SK-N-MC (cell line): ENCODE results near the gene ERC2.

ENCODE experiments used
- DNase-seq: peaks from one replicate; pipeline ENCODE4 v3.0.0-alpha.2; 2011; ENCODE audit warnings: low read depth, low spot score
- H3K27ac ChIP-seq: fragments of 200-600 bp; sonication (generic); 2 replicates; pipeline ENCODE4 v1.5.1; 2016; ENCODE audit warnings: mixed run types
- H3K36me3 ChIP-seq: fragments of 200-600 bp; sonication (generic); 2 replicates; pipeline ENCODE4 v1.6.1; 2017; ENCODE audit warnings: antibody characterized with exemption, low read length, mixed read lengths; ENCODE audit not compliant: insufficient read depth
- H3K4me3 ChIP-seq: fragments of 200-600 bp; sonication (generic); 2 replicates; pipeline ENCODE4 v1.5.1; 2016
- H3K9ac ChIP-seq: fragments of 200-600 bp; sonication (generic); 2 replicates; pipeline ENCODE4 v1.8.0; 2017; ENCODE audit warnings: mixed run types, mixed read lengths; ENCODE audit not compliant: insufficient read length
- H3K9me3 ChIP-seq: fragments of 200-600 bp; sonication (generic); 2 replicates; pipeline ENCODE4 v1.6.1; 2017; ENCODE audit warnings: low read depth, mild to moderate bottlenecking, antibody characterized with exemption, low read length, moderate library complexity, mixed read lengths
- EZH2 ChIP-seq: fragments of 200-600 bp; sonication (generic); IDR thresholded peaks from one replicate; pipeline ENCODE4 v1.6.1; 2017; ENCODE audit warnings: antibody characterized with exemption
- FOXP2 ChIP-seq: optimal IDR thresholded peaks from 2 replicates; pipeline ENCODE3; 2011; ENCODE audit warnings: mild to moderate bottlenecking, moderate library complexity; ENCODE audit not compliant: insufficient read depth; ENCODE audit errors: extremely low read length, control extremely low read depth
- POLR2AphosphoS5 ChIP-seq: IDR thresholded peaks from 2 replicates; pipeline ENCODE4 v1.6.1; 2012; ENCODE audit warnings: mild to moderate bottlenecking, low read depth, low read length, borderline replicate concordance

The ERC2 gene

DNA sequence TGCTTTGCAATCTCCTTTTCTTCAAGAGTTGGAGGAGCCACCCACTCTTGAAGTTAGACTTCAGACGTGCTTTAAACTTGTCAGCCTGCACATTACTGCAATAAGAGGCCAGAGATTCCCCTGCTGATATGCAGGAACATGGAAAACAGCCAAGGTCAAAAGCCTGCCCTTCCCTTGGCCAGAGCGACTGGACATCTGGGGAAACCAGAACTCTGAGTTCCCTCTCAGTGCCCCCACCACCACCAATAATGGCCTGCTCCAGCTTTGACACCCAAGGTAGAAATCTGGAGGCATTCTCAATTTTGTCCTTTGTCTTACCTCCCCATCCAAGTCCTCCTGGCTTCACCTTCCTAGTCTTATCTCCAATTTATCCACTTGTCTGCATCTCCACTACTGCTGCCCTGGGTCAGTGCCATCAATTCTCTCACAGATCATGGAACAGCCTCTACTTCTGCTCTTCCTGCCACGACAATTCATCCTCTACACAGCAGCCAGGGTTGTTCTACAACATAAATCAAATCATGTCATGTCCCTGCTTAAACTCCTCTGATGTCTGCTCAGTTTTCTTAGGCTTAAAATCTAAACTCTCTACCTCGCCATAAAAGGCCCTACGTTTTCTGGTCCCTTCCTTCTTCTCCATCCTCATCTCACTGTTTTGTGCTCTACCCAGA lies 789.6 kb downstream of the ERC2 start:
- Histone ChIP-seq H3K9me3 (no peaks in the 10 kb centered on the region), H3K9ac (no peak overlapping the region), H3K36me3 (no peaks in the 10 kb centered on the region), H3K4me3 (no peak overlapping the region), H3K27ac (no peak overlapping the region)
- DNase-seq: no peak
- no peak for TF ChIP-seq FOXP2
- no peak for TF ChIP-seq EZH2

- TF ChIP-seq POLR2AphosphoS5: no peak
- Histone ChIP-seq H3K9me3 (no peaks in the 10 kb centered on the region), H3K9ac (no peak overlapping the region), H3K27ac (no peak overlapping the region), H3K36me3 (no peaks in the 10 kb centered on the region), H3K4me3 (no peak overlapping the region)
- DNase-seq: no peak
These were observed 791.6 kb downstream of the ERC2 start for GRCh38 chr3:55676643-55677042.

GRCh38 chr3:55675478-55675877 lies 792.8 kb downstream of the ERC2 start:
- Histone ChIP-seq H3K36me3 (no peaks in the 10 kb centered on the region), H3K9me3 (no peaks in the 10 kb centered on the region), H3K9ac (no peak overlapping the region), H3K27ac (no peak overlapping the region), H3K4me3 (no peak overlapping the region)
- TF ChIP-seq POLR2AphosphoS5 (no peak), FOXP2 (no peak), EZH2 (no peak)
- DNase-seq: no peak

GRCh38 chr3:55673764-55674163 lies 794.5 kb downstream of the ERC2 start:
- H3K27ac ChIP-seq: no peak overlapping the region
- H3K9me3 ChIP-seq: no peaks in the 10 kb centered on the region
- no peak for DNase-seq
- H3K4me3 ChIP-seq: no peak overlapping the region
- H3K36me3 ChIP-seq: no peaks in the 10 kb centered on the region
- TF ChIP-seq POLR2AphosphoS5 (no peak), EZH2 (no peak), FOXP2 (no peak)
- no peak overlapping the region for H3K9ac ChIP-seq

DNA sequence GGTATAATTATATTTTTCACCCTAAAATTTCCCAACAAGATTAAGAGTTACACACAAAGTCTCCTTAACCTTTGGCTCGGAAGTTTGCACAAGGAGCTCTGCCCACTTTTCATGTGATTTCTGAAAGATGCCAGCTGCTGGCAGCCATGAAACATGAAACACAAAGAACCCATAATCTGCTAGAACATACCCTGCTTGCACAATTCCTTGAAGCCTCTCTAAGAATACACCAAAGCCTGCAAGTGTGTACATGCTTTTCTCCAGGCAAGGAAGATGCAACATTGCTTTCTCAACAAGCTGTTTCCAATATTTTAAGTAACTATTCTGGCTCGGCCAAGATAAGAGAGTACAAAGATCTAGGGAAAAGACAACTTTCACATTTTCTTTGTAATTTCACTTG lies 799.1 kb downstream of the ERC2 start:
- no peaks in the 10 kb centered on the region for H3K36me3 ChIP-seq
- TF ChIP-seq EZH2: no peak
- TF ChIP-seq POLR2AphosphoS5: no peak
- no peak for TF ChIP-seq FOXP2
- no peak for DNase-seq
- H3K9me3 ChIP-seq: no peaks in the 10 kb centered on the region
- no peak overlapping the region for H3K9ac ChIP-seq
- no peak overlapping the region for H3K27ac ChIP-seq
- H3K4me3 ChIP-seq: no peak overlapping the region

GRCh38 chr3:55668359-55668758 lies 799.9 kb downstream of the ERC2 start:
- Histone ChIP-seq H3K9ac (no peak overlapping the region), H3K4me3 (no peak overlapping the region), H3K27ac (no peak overlapping the region), H3K9me3 (no peaks in the 10 kb centered on the region), H3K36me3 (no peaks in the 10 kb centered on the region)
- TF ChIP-seq POLR2AphosphoS5 (no peak), EZH2 (no peak)
- no peak for DNase-seq

DNA sequence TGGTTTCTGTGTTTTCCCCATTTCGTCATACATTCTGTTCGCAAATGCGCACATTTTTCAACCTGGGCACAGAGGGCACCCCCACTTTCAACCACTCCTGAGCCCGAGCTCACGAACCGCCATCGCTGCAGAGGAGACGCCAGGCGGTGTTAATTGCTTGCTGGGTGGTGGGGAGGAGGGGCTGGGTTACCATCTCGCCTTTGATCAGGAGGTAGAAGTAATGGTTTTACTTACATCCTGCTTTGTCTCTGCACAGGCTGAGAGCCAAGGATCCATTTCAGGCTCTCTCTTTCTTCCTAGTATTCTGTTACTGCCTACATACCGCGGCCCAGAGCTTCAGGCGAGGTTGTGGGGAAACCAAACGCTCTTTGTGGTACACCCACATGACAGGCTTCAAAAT lies 803.9 kb downstream of the ERC2 start:
- Histone ChIP-seq H3K4me3 (no peak overlapping the region), H3K27ac (no peak overlapping the region), H3K36me3 (no peaks in the 10 kb centered on the region), H3K9me3 (no peaks in the 10 kb centered on the region), H3K9ac (no peak overlapping the region)
- no peak for DNase-seq
- no peak for TF ChIP-seq POLR2AphosphoS5
- no peak for TF ChIP-seq FOXP2
- no peak for TF ChIP-seq EZH2

- Histone ChIP-seq H3K9me3 (no peaks in the 10 kb centered on the region), H3K36me3 (no peaks in the 10 kb centered on the region), H3K9ac (no peak overlapping the region), H3K27ac (no peak overlapping the region), H3K4me3 (no peak overlapping the region)
- no peak for DNase-seq
- TF ChIP-seq EZH2 (no peak), POLR2AphosphoS5 (no peak), FOXP2 (no peak)
These were observed 805.6 kb downstream of the ERC2 start for GRCh38 chr3:55662683-55663082.

- DNase-seq: no peak
- Histone ChIP-seq H3K27ac (no peak overlapping the region), H3K9ac (no peak overlapping the region), H3K36me3 (no peaks in the 10 kb centered on the region), H3K9me3 (no peaks in the 10 kb centered on the region), H3K4me3 (no peak overlapping the region)
- TF ChIP-seq FOXP2 (no peak), EZH2 (no peak), POLR2AphosphoS5 (no peak)
These were observed 806.7 kb downstream of the ERC2 start for GRCh38 chr3:55661571-55661970.

- Histone ChIP-seq H3K9me3 (no peaks in the 10 kb centered on the region), H3K27ac (no peak overlapping the region)
- DNase-seq: no peak
These were observed 807.1 kb downstream of the ERC2 start for GRCh38 chr3:55661141-55661540.

More at GRCh38 chr3:55661141-55661540, 807.1 kb downstream of the ERC2 start:
- H3K36me3 ChIP-seq: no peaks in the 10 kb centered on the region
- no peak overlapping the region for H3K4me3 ChIP-seq
- TF ChIP-seq FOXP2 (no peak), EZH2 (no peak), POLR2AphosphoS5 (no peak)
- no peak overlapping the region for H3K9ac ChIP-seq
